ENCODE results near the gene PPP1CA.
"Not testable (repeated sequence)": the region's sequence is repeated elsewhere in the genome, so short reads cannot be mapped to it uniquely, and the experiment has no call there.

- not testable (repeated sequence) for TF ChIP-seq CTCF, POLR2A (IDR thresholded peaks at IDR 0.05)
Measured at GRCh38 chr11:67403085-67403484, 1.4 kb upstream of the PPP1CA start.
